HepG2 (cell line): ENCODE results near the gene KANK3. TPM values are rescaled to one million over a fixed set of nuclear protein-coding genes. Genes with fewer than 3 reads are reported as not detected.
A peak's percentile ranks its signal among the peaks of the same experiment; 100 is the strongest.

ENCODE experiments used
- AKAP8 ChIP-seq: sonication (generic); formaldehyde crosslinking; IDR thresholded peaks from 2 replicates; pipeline ENCODE4 v1.5.1; 2020; ENCODE audit warnings: mild to moderate bottlenecking, missing genetic modification reagents
- ATM ChIP-seq: fragments of 450-650 bp; IDR thresholded peaks from 2 replicates; pipeline ENCODE4 v1.7.1; 2017; ENCODE audit warnings: mild to moderate bottlenecking, borderline replicate concordance
- CHD2 ChIP-seq: IDR thresholded peaks from 2 replicates; pipeline ENCODE4 v1.6.1; 2011; ENCODE audit warnings: low read depth, low read length, improper control_type of control experiment
- CREM ChIP-seq, 2 experiments: sonication (generic) in 1 of 2; formaldehyde crosslinking in 1 of 2; IDR thresholded peaks; 2 replicates each; pipeline versions ENCODE4 v1.4.0 to v1.6.1; 2016 to 2020; ENCODE audit warnings: antibody characterized with exemption in 1 of 2, mild to moderate bottlenecking in 1 of 2, missing genetic modification reagents in 1 of 2
- ETV5 ChIP-seq: IDR thresholded peaks from 2 replicates; pipeline ENCODE4 v1.6.1; 2018; ENCODE audit warnings: missing biosample characterization, missing genetic modification reagents, inconsistent platforms, borderline replicate concordance
- GATAD2A ChIP-seq: IDR thresholded peaks from 2 replicates; pipeline ENCODE4 v1.6.1; 2016
- HES4 ChIP-seq: sonication (generic); formaldehyde crosslinking; IDR thresholded peaks from 2 replicates; pipeline ENCODE4 v1.9.0; 2021; ENCODE audit warnings: mild to moderate bottlenecking, missing genetic modification reagents, borderline replicate concordance
- HOXA7 ChIP-seq: sonication (generic); formaldehyde crosslinking; IDR thresholded peaks from 2 replicates; pipeline ENCODE4 v1.8.1; 2022; ENCODE audit warnings: mild to moderate bottlenecking, missing genetic modification reagents, moderate library complexity
- NR2F6 ChIP-seq, 2 experiments: IDR thresholded peaks; 2 replicates each; pipeline ENCODE4 v1.6.1; 2016; ENCODE audit warnings: antibody characterized with exemption in 1 of 2, mild to moderate bottlenecking in 1 of 2
- TRIM24 ChIP-seq: sonication (generic); formaldehyde crosslinking; IDR thresholded peaks from 2 replicates; pipeline ENCODE4 v1.8.0; 2022; ENCODE audit warnings: mild to moderate bottlenecking, missing genetic modification reagents
- U2AF1 ChIP-seq: fragments of 200-400 bp; formaldehyde crosslinking; optimal IDR thresholded peaks from 2 replicates; pipeline ENCODE3; 2017; ENCODE audit warnings: mild to moderate bottlenecking, low read depth, low read length
- ZMYM2 ChIP-seq: sonication (generic); formaldehyde crosslinking; IDR thresholded peaks from 2 replicates; pipeline ENCODE4 v1.8.0; 2022; ENCODE audit warnings: mild to moderate bottlenecking, missing genetic modification reagents
- ZNF121 ChIP-seq: sonication (generic); formaldehyde crosslinking; IDR thresholded peaks from 2 replicates; pipeline ENCODE4 v1.5.0; 2020; ENCODE audit warnings: mild to moderate bottlenecking, missing genetic modification reagents
- ZNF251 ChIP-seq: sonication (generic); formaldehyde crosslinking; IDR thresholded peaks from 2 replicates; pipeline ENCODE4 v1.9.0; 2021; ENCODE audit warnings: mild to moderate bottlenecking, missing genetic modification reagents
- ZNF264 ChIP-seq: sonication (generic); formaldehyde crosslinking; IDR thresholded peaks from 2 replicates; pipeline ENCODE4 v1.4.0; 2020; ENCODE audit warnings: missing genetic modification reagents
- ZNF329 ChIP-seq: sonication (generic); formaldehyde crosslinking; IDR thresholded peaks from 2 replicates; pipeline ENCODE4 v1.9.0; 2021; ENCODE audit warnings: low read depth, mild to moderate bottlenecking, missing genetic modification reagents
- ZNF343 ChIP-seq: sonication (generic); formaldehyde crosslinking; IDR thresholded peaks from 2 replicates; pipeline ENCODE4 v1.4.0; 2020; ENCODE audit warnings: mild to moderate bottlenecking, missing genetic modification reagents
- ZNF569 ChIP-seq: sonication (generic); formaldehyde crosslinking; IDR thresholded peaks from 2 replicates; pipeline ENCODE4 v1.5.0; 2020; ENCODE audit warnings: mild to moderate bottlenecking, missing genetic modification reagents, moderate library complexity, borderline replicate concordance
- ZSCAN25 ChIP-seq: sonication (generic); formaldehyde crosslinking; IDR thresholded peaks from 2 replicates; pipeline ENCODE4 v1.8.0; 2022; ENCODE audit warnings: mild to moderate bottlenecking, missing genetic modification reagents
- polyA plus RNA-seq, 8 experiments: library from polyadenylated mRNA; depleted of rRNA in 3 of 8; stranded (reverse) in 7 of 8; unstranded in 1 of 8; fragments of >200 nt; fragmentation: Illumina TruSeq in 4 of 8; extraction: Trizol in 4 of 8; gene quantifications; 2 replicates each; pipeline versions ENCODE4 v1.2.1 to v1.2.3, GENCODE V29; 2011 to 2016; ENCODE audit warnings: low read depth in 4 of 8, missing spikeins in 1 of 8, mixed read lengths in 1 of 8; ENCODE audit not compliant: insufficient read depth in 1 of 8
- total RNA-seq, 5 experiments: library from RNA; depleted of rRNA; stranded (reverse); fragments of >200 nt; fragmentation: Illumina TruSeq; extraction: Trizol; gene quantifications; 2 replicates each; pipeline ENCODE4 v1.2.3, GENCODE V29; 2016; ENCODE audit warnings: low read depth in 1 of 5
- TF ChIP-seq, protein P1 (sequence below): sonication (generic); formaldehyde crosslinking; IDR thresholded peaks from 2 replicates; pipeline ENCODE4 v1.4.0; 2020; ENCODE audit warnings: missing genetic modification reagents
- TF ChIP-seq, protein P2 (sequence below): sonication (generic); formaldehyde crosslinking; IDR thresholded peaks from 2 replicates; pipeline ENCODE4 v1.5.0; 2020; ENCODE audit warnings: missing genetic modification reagents
- TF ChIP-seq, protein P3 (sequence below): sonication (generic); formaldehyde crosslinking; IDR thresholded peaks from 2 replicates; pipeline ENCODE4 v1.8.0; 2022; ENCODE audit warnings: missing genetic modification reagents, mild to moderate bottlenecking, inconsistent platforms, borderline replicate concordance
- TF ChIP-seq, protein P4 (sequence below): sonication (generic); formaldehyde crosslinking; IDR thresholded peaks from 2 replicates; pipeline ENCODE4 v1.8.1; 2023; ENCODE audit warnings: missing genetic modification reagents, inconsistent platforms, borderline replicate concordance
- TF ChIP-seq, protein P5 (sequence below): sonication (generic); formaldehyde crosslinking; IDR thresholded peaks from 2 replicates; pipeline ENCODE4 v1.4.0; 2020; ENCODE audit warnings: mild to moderate bottlenecking, missing genetic modification reagents, borderline replicate concordance

The KANK3 gene
- total and polyA plus RNA-seq, 2 of the 13 experiments (the other 11 are each of a cell fraction or from before 2014, with no cell fraction given) = 0.15 to 0.20 TPM

DNA sequence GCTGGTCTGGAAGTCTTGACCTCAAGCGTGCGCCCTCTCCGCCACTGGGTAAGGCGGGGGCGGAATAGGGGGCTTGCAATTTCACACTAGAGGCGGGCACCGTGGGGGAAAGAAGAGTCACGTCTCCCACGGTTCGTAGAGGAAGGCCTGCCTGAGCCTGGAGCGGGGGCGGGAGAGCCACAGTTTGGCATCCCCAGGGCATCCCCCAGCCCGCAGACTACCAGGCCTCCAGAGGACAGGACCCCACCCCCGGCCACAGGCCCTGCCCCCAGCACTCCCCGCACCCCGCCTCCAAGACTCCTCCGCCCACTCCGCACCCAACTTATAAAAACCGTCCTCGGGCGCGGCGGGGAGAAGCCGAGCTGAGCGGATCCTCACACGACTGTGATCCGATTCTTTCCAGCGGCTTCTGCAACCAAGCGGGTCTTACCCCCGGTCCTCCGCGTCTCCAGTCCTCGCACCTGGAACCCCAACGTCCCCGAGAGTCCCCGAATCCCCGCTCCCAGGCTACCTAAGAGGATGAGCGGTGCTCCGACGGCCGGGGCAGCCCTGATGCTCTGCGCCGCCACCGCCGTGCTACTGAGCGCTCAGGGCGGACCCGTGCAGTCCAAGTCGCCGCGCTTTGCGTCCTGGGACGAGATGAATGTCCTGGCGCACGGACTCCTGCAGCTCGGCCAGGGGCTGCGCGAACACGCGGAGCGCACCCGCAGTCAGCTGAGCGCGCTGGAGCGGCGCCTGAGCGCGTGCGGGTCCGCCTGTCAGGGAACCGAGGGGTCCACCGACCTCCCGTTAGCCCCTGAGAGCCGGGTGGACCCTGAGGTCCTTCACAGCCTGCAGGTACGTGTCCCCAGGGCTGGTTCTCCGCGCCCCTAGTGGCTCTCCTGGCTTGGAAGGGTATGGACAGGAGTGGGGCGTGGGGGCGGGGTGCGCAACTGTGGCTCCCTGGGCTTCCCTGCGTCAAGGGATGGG is 21.0 kb upstream of the KANK3 start, which contains the start of gene ANGPTL4 (continued):
- 0 out of 2 replicates have a peak, but pooled peaks have one; percentile 88 for TF ChIP-seq AKAP8
- no peak for TF ChIP-seq HOXA7 (CRISPR knock-in tag)
- no peak for TF ChIP-seq CREM (IDR thresholded peaks at IDR 0.05)
- TF ChIP-seq CREM (CRISPR knock-in tag; IDR thresholded peaks at IDR 0.05) = no peak
- TF ChIP-seq ZNF264 (CRISPR knock-in tag) = no peak
- no peak for TF ChIP-seq ZNF569 (CRISPR knock-in tag)
- TF ChIP-seq, protein P1, sequence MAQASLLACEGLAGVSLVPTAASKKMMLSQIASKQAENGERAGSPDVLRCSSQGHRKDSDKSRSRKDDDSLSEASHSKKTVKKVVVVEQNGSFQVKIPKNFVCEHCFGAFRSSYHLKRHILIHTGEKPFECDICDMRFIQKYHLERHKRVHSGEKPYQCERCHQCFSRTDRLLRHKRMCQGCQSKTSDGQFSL = no peak
- no peak for TF ChIP-seq ZNF329 (CRISPR knock-in tag)
- 0 out of 2 replicates have a peak, but pooled peaks have one; percentile 52 for TF ChIP-seq ZMYM2 (CRISPR knock-in tag)
- TF ChIP-seq, protein P2, sequence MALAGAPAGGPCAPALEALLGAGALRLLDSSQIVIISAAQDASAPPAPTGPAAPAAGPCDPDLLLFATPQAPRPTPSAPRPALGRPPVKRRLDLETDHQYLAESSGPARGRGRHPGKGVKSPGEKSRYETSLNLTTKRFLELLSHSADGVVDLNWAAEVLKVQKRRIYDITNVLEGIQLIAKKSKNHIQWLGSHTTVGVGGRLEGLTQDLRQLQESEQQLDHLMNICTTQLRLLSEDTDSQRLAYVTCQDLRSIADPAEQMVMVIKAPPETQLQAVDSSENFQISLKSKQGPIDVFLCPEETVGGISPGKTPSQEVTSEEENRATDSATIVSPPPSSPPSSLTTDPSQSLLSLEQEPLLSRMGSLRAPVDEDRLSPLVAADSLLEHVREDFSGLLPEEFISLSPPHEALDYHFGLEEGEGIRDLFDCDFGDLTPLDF (CRISPR knock-in tag) = no peak
- no peak for TF ChIP-seq ZSCAN25 (CRISPR knock-in tag)
- peak; percentile 29; the same call in 1 of the 2 replicates for TF ChIP-seq GATAD2A (CRISPR knock-in tag)
- no peak for TF ChIP-seq ZNF121 (CRISPR knock-in tag)
- 0 out of 2 replicates have a peak, but pooled peaks have one; percentile 40 for TF ChIP-seq ZNF343 (CRISPR knock-in tag)
- no peak for TF ChIP-seq ATM
- TF ChIP-seq HES4 (CRISPR knock-in tag) = peak; percentile 15; the same call in 1 of the 2 replicates
- TF ChIP-seq, protein P3, sequence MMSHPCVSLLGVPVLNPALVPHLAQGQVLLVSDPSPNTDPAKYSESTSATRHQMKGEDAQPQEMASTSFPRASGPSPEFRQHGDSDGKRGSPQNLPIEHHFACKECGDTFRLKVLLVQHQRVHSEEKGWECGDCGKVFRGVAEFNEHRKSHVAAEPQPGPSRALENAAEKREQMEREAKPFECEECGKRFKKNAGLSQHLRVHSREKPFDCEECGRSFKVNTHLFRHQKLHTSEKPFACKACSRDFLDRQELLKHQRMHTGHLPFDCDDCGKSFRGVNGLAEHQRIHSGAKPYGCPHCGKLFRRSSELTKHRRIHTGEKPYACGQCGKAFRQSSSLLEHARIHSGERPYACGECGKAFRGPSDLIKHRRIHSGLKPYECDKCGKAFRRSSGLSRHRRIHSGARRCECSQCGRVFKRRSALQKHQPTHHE (CRISPR knock-in tag) = no peak
- TF ChIP-seq CHD2 = no peak
- TF ChIP-seq TRIM24 (CRISPR knock-in tag) = 0 out of 2 replicates have a peak, but pooled peaks have one; percentile 45
- TF ChIP-seq, protein P4, sequence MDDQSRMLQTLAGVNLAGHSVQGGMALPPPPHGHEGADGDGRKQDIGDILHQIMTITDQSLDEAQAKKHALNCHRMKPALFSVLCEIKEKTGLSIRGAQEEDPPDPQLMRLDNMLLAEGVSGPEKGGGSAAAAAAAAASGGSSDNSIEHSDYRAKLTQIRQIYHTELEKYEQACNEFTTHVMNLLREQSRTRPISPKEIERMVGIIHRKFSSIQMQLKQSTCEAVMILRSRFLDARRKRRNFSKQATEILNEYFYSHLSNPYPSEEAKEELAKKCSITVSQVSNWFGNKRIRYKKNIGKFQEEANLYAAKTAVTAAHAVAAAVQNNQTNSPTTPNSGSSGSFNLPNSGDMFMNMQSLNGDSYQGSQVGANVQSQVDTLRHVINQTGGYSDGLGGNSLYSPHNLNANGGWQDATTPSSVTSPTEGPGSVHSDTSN = no peak
- no peak for TF ChIP-seq NR2F6 (IDR thresholded peaks at IDR 0.05)
- 0 out of 2 replicates have a peak, but pooled peaks have one; percentile 5 for TF ChIP-seq NR2F6 (CRISPR knock-in tag; IDR thresholded peaks at IDR 0.05)
- TF ChIP-seq U2AF1 = no peak
- TF ChIP-seq, protein P5, sequence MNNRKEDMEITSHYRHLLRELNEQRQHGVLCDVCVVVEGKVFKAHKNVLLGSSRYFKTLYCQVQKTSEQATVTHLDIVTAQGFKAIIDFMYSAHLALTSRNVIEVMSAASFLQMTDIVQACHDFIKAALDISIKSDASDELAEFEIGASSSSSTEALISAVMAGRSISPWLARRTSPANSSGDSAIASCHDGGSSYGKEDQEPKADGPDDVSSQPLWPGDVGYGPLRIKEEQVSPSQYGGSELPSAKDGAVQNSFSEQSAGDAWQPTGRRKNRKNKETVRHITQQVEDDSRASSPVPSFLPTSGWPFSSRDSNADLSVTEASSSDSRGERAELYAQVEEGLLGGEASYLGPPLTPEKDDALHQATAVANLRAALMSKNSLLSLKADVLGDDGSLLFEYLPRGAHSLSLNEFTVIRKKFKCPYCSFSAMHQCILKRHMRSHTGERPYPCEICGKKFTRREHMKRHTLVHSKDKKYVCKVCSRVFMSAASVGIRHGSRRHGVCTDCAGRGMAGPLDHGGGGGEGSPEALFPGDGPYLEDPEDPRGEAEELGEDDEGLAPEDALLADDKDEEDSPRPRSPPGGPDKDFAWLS = no peak
- no peak for TF ChIP-seq ETV5 (CRISPR knock-in tag)
- TF ChIP-seq ZNF251 (CRISPR knock-in tag) = no peak
